HUES48 (cell line): Measurements from ENCODE around the gene LTO1.

ENCODE experiments used
- H3K27ac ChIP-seq: one replicate; pipeline ENCODE4 v1.7.0; 2013; ENCODE audit warnings: low read depth, low read length, inconsistent platforms
- H3K27me3 ChIP-seq: 2 replicates; pipeline ENCODE4 v1.6.1; 2013; ENCODE audit warnings: mild to moderate bottlenecking, low read length; ENCODE audit not compliant: control insufficient read depth, insufficient read depth
- H3K36me3 ChIP-seq: 2 replicates; pipeline ENCODE4 v1.6.1; 2013; ENCODE audit warnings: low read length; ENCODE audit not compliant: control insufficient read depth, insufficient read depth
- H3K4me1 ChIP-seq: 2 replicates; pipeline ENCODE4 v1.6.1; 2013; ENCODE audit warnings: mild to moderate bottlenecking, low read length; ENCODE audit not compliant: control insufficient read depth, insufficient read depth
- H3K4me3 ChIP-seq: 2 replicates; pipeline ENCODE4 v1.5.1; 2013; ENCODE audit warnings: mild to moderate bottlenecking, low read depth, low read length
- H3K9ac ChIP-seq: 2 replicates; pipeline ENCODE4 v1.6.1; 2013; ENCODE audit warnings: mild to moderate bottlenecking, low read depth, low read length, moderate library complexity
- H3K9me3 ChIP-seq: 2 replicates; pipeline ENCODE4 v1.6.1; 2013; ENCODE audit warnings: low read length; ENCODE audit not compliant: control insufficient read depth, insufficient read depth

LTO1 gene

GRCh38 chr11:69671734-69672465 is 3.3 kb downstream of the LTO1 start:
- no peak overlapping the region for H3K4me3 ChIP-seq
- peaks cover 6% of the 10 kb centered on the region; the same call in 1 of the 2 replicates for H3K4me1 ChIP-seq
- no peaks in the 10 kb centered on the region for H3K9me3 ChIP-seq
- H3K9ac ChIP-seq, result no peak overlapping the region
- peaks cover 41% of the 10 kb centered on the region for H3K36me3 ChIP-seq
- H3K27me3 ChIP-seq, result no peaks in the 10 kb centered on the region
- H3K27ac ChIP-seq, result no peak overlapping the region

- Histone ChIP-seq H3K27ac (peak overlapping the region; percentile 50), H3K4me1 (peaks cover 6% of the 10 kb centered on the region; the same call in 1 of the 2 replicates), H3K9me3 (no peaks in the 10 kb centered on the region), H3K9ac (no peak overlapping the region), H3K4me3 (no peak overlapping the region), H3K36me3 (peaks cover 45% of the 10 kb centered on the region), H3K27me3 (no peaks in the 10 kb centered on the region)
Measured at GRCh38 chr11:69670158-69670845, 4.9 kb downstream of the LTO1 start.

GRCh38 chr11:69669486-69669885 is 5.7 kb downstream of the LTO1 start:
- H3K27ac ChIP-seq, result no peak overlapping the region
- peaks cover 53% of the 10 kb centered on the region for H3K36me3 ChIP-seq
- no peak overlapping the region for H3K9ac ChIP-seq

GRCh38 chr11:69667619-69668604 is 7.2 kb downstream of the LTO1 start:
- Histone ChIP-seq H3K9ac (no peak overlapping the region), H3K27ac (no peak overlapping the region), H3K4me3 (no peak overlapping the region), H3K27me3 (no peaks in the 10 kb centered on the region), H3K36me3 (peaks cover 55% of the 10 kb centered on the region), H3K9me3 (no peaks in the 10 kb centered on the region), H3K4me1 (peaks cover 3% of the 10 kb centered on the region; the same call in 1 of the 2 replicates)

More at GRCh38 chr11:69669486-69669885, 5.7 kb downstream of the LTO1 start:
- H3K4me1 ChIP-seq, result peaks cover 6% of the 10 kb centered on the region; the same call in 1 of the 2 replicates
- no peak overlapping the region for H3K4me3 ChIP-seq
- H3K9me3 ChIP-seq, result no peaks in the 10 kb centered on the region
- H3K27me3 ChIP-seq, result no peaks in the 10 kb centered on the region

GRCh38 chr11:69666752-69667536 is 8.2 kb downstream of the LTO1 start:
- H3K9me3 ChIP-seq, result no peaks in the 10 kb centered on the region
- peaks cover 45% of the 10 kb centered on the region for H3K36me3 ChIP-seq
- H3K27me3 ChIP-seq, result no peaks in the 10 kb centered on the region
- H3K27ac ChIP-seq, result no peak overlapping the region
- no peak overlapping the region for H3K4me3 ChIP-seq
- H3K4me1 ChIP-seq, result peaks cover 3% of the 10 kb centered on the region; the same call in 1 of the 2 replicates
- H3K9ac ChIP-seq, result no peak overlapping the region

GRCh38 chr11:69666261-69666660 is 8.9 kb downstream of the LTO1 start:
- Histone ChIP-seq H3K27me3 (no peaks in the 10 kb centered on the region), H3K36me3 (peaks cover 38% of the 10 kb centered on the region), H3K9me3 (no peaks in the 10 kb centered on the region), H3K27ac (no peak overlapping the region), H3K9ac (no peak overlapping the region), H3K4me3 (no peak overlapping the region), H3K4me1 (peaks cover 3% of the 10 kb centered on the region; the same call in 1 of the 2 replicates)

- no peak overlapping the region for H3K4me3 ChIP-seq
- H3K27me3 ChIP-seq, result no peaks in the 10 kb centered on the region
- no peaks in the 10 kb centered on the region for H3K9me3 ChIP-seq
- H3K9ac ChIP-seq, result no peak overlapping the region
- peaks cover 36% of the 10 kb centered on the region for H3K36me3 ChIP-seq
- no peak overlapping the region for H3K27ac ChIP-seq
- peaks cover 3% of the 10 kb centered on the region; the same call in 1 of the 2 replicates for H3K4me1 ChIP-seq
Measured at GRCh38 chr11:69665669-69666068, 9.5 kb downstream of the LTO1 start.

GRCh38 chr11:69664901-69665300 is 10.3 kb downstream of the LTO1 start:
- H3K36me3 ChIP-seq, result peaks cover 36% of the 10 kb centered on the region
- H3K27ac ChIP-seq, result no peak overlapping the region
- H3K27me3 ChIP-seq, result no peaks in the 10 kb centered on the region
- no peaks in the 10 kb centered on the region for H3K4me1 ChIP-seq
- H3K4me3 ChIP-seq, result no peak overlapping the region
- H3K9me3 ChIP-seq, result no peaks in the 10 kb centered on the region
- no peak overlapping the region for H3K9ac ChIP-seq

- peaks cover 30% of the 10 kb centered on the region for H3K36me3 ChIP-seq
- H3K9me3 ChIP-seq, result no peaks in the 10 kb centered on the region
- H3K4me3 ChIP-seq, result no peak overlapping the region
- no peak overlapping the region for H3K9ac ChIP-seq
- H3K4me1 ChIP-seq, result no peaks in the 10 kb centered on the region
- no peak overlapping the region for H3K27ac ChIP-seq
- H3K27me3 ChIP-seq, result no peaks in the 10 kb centered on the region
Measured at GRCh38 chr11:69664103-69664775, 10.9 kb downstream of the LTO1 start.

GRCh38 chr11:69663326-69663725 is 11.8 kb downstream of the LTO1 start:
- H3K4me1 ChIP-seq, result peaks cover 5% of the 10 kb centered on the region
- H3K36me3 ChIP-seq, result peaks cover 28% of the 10 kb centered on the region
- H3K27ac ChIP-seq, result no peak overlapping the region
- no peaks in the 10 kb centered on the region for H3K9me3 ChIP-seq
- no peak overlapping the region for H3K4me3 ChIP-seq
- H3K27me3 ChIP-seq, result no peaks in the 10 kb centered on the region
- H3K9ac ChIP-seq, result no peak overlapping the region
